ENCODE data around the gene DARS1.
"Not testable (repeated sequence)": the region's sequence is repeated elsewhere in the genome, so short reads cannot be mapped to it uniquely, and the experiment has no call there.

Gene DARS1

DNA sequence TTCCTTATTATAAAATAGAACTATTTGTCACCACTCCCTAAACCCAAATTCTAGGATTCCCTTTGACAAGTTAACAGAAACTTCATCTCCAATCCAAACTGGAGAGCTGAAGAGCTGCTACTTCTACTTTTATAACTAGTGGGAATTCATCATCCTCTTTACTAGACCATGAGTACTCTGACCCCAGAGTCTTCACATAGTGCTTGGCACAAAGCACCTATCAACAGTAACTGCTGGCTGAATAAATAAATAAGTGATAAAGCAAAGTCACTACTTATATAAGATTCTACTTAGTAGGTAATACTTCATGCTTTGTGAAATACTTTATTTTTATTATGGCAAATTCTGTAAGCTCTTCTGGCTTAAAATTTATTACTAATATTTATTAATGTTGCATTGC lies 49.5 kb downstream of the DARS1 start:
- DNase-seq: no peak

DNA sequence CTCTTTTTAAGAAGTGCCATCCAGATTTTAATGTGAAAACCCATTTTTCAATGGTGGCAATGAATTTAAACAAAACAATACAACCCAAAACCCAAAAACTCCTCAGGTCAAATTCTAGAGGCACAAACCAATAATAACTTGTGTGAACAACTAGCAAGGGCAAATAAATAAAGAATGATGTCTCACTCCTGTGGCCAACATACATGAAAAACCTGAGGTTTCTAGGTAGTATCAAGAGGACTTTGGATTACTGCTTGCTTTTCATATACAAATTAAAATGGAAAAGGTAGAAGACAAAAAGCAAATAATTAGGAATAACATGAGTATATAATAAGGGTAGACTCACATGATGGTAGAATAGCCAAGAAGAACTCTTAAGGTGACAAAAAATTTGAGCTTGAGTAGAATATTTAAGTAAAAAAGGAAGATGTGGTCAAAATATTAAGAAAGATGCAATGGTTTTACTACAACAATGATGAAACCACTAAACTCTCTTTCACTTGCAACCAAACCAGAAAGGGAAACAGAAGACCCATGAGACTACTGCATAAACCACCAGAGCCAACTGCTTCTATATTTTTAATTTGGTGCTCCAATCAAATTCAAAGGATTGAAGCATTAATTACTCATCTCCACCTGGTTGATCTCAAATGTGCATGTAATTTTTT lies 53.5 kb downstream of the DARS1 start:
- DNase-seq: no peak

DNA sequence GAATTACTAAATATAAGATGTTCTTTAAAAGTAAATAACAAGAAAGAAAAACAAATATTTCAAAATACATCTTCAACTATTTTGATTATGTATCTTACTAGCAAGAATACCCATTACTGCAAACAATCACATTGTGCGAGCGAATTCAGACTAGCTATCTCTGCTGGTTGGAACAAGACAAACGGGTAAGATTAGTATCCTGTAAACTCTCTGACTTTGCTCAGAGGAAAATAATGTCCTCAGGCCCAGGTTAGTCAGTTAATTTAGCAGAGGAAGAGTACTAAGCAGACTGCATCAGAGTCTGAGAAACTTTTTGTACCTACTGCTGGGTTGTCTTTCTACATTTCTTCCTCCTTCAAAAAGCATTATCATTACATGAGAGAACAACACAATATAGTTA lies 58.8 kb downstream of the DARS1 start:
- DNase-seq: no peak

DNA sequence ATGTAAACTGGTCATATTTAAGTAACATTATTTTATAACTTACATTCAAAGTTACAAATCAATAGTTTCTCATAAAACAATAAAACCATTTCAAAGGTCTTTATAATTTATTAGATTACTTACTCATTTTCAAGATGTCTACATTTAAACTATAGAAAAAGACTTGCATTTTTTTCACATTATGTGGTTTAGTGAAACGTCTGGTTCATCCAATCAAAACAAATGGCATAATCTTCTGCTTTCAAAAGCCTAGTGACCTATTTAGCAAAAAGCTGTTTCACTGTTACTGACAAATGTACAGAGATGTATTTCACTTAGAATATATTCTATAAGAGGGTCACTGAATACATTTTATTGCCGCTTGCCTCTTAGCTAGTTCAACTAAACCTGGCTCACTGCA lies 59.9 kb downstream of the DARS1 start:
- no peak for DNase-seq

DNA sequence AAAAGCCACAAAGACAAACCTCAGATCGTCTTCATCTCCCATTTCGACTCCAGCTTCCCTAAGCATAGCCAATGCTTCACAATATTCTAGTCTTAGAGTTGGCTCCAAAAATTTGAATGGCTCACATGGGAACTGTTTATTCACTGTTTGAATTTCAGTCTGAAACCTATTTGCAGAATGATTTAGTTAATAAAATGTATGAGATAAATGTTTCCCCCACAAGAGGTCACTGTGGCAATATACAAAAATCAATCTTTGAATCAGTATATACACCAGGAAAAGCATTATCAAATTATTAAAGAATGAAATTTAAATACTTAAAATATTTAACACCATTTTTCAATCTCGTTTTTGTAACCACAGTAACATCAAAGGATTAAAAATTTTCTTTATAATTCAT lies 69.2 kb downstream of the DARS1 start:
- no peak for DNase-seq

DNA sequence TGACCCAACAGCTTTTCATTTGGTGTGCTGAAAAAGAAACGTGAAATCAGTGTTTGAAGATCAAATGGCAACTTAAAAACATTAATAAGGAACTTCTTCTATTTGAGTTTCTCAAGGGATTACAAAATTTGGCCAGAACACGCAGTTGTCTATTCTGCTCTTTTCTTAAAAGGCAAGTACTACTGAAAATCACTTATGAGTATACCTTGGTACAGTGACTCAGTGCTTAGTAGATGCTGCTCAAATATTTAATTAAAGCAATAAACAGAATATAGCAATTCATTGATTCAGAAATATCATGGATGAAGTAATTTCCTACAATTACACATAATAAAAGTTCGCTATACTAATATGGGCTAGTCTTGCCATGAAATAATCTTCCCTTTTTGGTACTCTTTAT lies 70.9 kb downstream of the DARS1 start:
- DNase-seq: no peak

DNA sequence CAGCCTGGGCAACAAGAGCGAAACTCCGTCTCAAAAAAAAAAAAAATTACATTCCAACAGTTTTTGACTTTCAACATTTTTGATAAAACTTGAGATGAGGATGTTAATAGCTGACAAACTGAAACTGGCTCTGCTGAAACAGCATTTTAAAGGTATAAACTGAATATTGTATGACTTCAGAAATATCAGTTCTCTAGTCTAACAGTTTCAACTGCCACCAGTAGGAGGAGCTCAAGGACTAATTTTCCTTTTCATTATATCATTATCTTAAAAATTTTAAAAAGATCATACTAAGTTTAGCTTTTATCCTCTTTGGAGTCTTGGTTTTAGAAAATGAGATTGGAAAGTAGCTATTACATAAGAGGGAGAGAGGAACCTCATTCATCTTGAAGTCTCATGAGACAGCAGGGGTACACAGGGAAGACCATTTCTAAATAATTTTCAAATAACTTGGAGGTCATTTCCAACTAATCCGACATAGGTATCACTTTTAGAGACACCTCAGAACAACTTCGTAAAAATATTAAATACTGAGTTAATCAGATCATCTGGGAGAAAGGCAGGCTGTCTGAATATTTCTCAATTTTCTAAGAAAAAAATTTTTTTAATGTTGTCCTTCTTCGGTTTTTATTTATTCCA lies 71.6 kb downstream of the DARS1 start:
- no peak for DNase-seq

DNA sequence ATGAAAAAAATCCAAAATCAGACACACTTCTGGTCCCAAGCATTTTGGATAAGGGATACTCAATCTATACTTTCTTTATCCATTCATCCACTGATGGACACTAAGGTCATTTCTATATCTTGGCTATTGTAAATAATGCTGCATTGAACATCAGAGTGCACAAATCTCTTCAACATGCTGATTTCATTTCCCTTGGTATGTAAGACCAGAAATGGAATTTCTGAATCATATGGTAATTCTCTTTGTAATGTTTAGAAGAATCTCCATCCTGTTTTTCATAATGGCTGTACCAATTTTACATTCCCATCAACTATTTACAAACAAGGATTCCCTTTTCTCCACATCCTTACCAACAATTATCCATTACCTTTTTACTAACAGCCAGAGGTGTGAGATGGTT lies 75.5 kb downstream of the DARS1 start:
- no peak for DNase-seq

DNA sequence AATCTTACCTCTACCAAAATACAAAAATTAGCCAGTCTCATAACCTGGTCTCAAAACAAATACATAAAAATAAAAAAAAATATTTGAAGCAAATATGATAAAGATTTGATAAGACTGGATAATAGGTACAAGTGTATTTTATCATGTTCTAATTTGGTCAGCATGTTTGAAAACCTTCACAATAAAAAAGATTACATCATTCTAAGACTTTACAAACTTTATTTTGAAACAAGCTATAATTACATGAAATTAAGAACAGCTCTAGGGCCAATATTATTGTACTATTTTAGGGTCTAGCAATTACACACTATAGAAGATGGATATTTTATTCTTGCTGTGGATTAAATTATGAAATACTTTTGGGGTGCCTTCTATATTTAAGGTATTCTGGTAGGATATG lies 79.7 kb downstream of the DARS1 start:
- no peak for DNase-seq

DNA sequence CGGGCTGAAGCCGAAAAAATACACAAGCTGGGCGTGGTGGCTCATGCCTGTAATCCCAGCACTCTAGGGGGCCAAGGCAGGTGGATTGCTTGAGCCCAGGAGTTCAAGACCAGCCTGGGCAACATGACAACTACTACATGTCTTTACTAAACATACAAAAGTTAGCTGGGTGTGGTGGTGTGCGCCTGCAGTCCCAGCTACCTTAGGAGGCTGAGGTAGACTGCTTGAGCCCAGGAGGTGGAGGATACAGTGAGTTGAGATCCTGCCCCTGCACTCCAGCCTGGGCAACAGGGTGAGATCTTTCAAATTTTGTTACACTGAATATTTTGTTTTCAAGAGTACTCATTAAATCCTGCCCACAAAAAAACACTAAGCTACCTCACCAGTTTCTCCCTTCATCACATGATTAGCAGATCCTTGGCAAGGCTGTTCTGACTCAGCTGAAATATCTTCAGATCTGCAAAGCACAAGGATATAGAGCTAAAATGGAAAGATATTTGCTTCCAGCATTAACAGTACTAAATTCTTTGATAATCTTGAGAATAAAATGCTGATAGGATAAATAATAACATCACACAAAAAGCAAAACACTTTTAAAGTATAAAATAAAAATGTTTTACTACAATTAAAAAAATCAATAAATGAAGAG lies 81.0 kb downstream of the DARS1 start:
- no peak for DNase-seq

DNA sequence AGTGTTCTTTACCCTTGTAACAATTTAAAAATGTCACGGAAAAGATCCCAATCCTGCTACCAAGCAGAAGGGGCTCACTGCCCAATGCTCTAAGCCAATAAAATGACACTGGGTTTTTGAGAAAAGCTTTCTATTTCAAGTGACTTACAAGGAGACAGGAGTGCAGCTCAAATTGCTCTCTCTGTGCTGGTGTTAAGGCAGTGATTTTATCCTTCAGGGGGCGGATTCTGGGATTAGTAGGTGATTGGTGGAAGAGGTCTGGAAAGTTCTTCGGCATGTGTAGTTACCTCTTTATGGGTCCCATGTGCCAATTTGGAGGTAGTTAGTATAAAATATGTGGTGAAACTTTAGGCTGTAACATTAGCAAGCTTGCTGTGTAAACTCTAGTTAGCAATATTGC lies 81.8 kb downstream of the DARS1 start:
- no peak for DNase-seq

DNA sequence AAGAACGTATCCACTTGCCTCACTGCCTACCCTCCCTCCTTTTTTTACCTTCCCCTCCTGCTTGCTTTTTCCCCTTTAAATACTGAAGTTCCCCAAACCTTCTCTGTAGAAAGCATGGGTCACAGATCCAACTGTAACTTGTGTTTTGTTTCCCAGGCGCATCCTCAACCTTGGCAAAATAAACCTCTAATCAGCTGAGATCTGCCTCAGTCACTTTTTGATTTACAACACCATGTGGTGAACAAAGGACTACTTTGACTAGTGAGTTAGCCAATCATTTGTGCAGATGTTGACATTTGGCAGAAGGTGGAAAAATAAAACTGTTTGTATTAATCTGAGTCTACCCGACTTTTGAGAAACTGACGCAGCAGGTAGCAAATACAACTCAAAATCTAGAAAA lies 85.9 kb downstream of the DARS1 start:
- no peak for DNase-seq

DNA sequence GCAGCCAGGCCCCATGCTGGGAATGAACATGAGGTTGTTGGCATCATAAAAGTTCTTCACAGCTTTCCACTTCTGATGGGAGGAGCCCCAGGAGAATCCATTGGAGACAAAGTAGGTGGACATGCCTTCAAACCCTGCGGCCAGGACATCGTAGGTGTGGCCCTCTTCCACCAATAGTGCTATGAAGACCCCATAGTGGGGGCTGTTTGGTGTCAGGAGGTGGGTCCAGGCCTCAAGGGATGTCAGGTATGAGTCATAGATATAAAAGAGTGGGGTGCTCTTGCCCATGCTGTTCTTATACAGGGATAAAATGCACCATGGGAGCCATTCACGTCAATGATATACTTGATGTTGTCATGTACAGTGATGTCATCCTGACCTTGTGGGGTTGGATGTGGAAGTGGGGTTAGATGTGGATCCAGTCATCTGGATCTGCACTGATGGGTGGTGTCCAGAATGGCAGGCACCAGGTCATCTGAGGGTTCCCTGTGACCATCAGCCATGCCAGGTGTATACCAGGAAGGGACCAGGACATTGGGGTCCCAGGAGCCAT lies 87.1 kb downstream of the DARS1 start:
- no peak for DNase-seq

DNA sequence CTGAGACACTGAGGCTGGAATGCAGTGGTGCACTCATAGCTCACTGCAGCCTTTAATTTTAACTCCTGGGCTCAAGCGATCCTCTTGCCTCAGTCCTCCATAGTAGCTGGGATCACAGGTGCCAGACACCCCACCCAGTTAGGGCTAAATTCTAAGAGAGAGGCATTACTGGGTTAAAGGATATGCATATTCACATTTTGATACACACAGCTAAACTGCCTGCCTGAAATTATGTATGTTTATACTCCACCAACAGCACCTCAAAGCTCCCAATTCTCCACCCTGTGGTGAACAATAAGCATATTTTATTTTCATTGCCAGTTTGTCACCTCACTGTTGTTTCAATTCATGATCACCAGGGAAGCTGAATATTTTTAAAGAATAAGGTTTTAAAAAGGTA lies 90.5 kb downstream of the DARS1 start:
- no peak for DNase-seq

DNA sequence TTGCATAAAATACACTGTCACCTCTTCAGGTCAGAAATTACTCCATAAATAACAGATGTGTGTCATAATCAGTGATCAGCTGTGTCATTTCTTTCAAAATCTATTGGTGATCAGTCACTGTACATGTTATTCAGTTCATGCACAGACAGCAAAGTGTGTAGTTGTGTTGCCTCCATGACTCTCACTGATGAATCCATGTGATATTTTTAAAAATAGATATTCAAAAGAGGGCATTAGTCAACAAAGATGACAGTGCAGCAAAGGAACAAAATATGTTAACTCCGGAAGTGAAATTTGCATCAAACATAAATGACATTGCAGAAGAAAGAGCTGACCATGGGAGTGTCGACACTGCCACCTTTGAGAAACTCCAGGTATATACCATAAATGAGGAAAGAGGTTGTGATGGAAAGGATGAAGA lies 92.0 kb downstream of the DARS1 start:
- DNase-seq: no peak

DNA sequence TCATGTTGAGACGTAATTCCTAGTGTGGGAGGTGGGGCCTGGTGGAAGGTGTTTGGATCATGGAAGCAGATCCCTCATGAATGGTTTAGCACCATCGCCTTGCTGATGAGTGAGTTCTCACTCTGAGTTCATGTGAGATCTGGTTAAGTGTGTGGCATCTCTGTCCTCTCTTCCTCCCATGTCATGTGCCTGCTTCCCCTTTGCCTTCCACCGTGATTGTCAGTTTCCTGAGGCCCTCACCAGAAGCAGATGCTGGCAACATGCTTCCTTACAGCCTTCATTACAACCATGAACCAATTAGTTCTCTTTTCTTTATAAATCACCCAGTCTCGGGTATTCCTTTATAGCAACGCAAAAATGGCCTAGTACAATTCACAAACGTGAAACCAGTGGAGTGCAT lies 94.6 kb downstream of the DARS1 start:
- DNase-seq: no peak

DNA sequence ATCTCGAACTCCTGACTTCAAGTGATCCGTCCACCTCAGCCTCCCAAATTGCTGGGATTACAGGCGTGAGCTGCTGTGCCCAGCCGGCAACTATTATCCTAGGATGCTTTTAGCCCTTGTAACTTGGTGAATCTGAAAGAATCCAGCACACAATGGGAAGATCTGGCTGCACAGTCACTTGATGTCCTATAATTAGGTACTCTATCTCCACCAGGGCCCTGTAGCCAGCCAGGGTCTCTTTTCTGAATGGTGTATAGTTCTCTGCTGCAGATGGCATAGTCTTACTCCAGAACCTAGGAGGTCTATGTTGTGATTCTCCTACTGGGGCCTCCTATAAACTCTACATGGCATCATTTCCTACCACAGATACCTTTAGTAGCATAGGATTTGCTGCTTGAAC lies 95.3 kb downstream of the DARS1 start:
- no peak for DNase-seq

DNA sequence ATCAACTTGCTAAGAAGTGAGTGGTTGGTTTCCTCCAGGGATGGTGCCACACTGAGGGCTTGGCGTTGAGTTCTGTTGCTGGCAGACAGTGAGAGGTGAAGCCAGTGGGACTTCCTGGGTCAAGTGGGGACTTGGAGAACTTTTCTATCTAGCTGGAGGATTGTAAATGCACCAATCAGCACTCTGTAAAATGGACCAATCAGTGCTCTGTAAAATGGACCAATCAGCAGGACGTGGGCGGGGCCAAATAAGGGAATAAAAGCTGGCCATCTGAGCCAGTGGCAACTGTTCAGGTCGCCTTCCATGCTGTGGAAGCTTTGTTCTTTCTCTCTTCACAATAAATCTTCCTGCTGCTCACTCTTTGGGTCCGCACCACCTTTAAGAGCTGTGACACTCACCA lies 96.8 kb downstream of the DARS1 start:
- DNase-seq: not testable (repeated sequence)

DNA sequence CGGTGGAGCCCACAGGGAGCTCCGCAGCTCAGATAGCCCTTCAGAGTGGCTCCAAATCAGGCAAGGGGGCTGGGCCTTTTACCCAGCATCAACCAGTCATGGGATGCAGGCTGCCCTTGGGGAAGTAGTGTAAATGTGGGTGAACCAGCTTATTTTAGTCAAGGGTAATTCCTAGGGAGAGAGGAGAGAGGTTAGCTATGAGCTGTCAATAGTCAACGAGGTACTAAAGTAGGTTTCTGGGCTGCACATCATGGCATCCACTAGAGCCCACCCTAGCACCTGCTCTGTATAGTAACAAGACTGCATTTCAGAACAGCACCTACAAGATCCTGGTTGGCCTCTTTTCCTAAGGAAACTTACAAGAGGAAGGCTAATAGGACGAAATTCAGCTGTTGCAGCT lies 99.7 kb downstream of the DARS1 start:
- no peak for DNase-seq

DNA sequence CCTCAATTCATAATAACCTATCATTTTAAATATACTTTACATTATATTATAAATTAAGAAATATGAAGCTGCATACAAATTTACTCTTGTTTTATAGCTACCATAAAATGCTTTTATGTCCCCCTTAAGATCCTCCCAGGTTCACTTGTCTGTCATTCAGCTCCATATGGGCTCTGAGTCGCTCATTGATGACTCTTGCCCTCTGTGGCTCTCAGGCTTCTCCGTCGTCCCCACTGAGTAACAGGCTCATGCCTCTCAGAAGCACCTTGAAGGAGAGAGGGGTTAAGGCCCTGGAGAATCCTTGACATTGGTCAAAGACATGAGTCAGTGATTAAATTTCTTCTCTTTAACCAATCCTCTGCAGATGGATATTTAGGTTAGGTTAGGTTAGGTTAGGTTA lies 103.0 kb downstream of the DARS1 start:
- no peak for DNase-seq

DNA sequence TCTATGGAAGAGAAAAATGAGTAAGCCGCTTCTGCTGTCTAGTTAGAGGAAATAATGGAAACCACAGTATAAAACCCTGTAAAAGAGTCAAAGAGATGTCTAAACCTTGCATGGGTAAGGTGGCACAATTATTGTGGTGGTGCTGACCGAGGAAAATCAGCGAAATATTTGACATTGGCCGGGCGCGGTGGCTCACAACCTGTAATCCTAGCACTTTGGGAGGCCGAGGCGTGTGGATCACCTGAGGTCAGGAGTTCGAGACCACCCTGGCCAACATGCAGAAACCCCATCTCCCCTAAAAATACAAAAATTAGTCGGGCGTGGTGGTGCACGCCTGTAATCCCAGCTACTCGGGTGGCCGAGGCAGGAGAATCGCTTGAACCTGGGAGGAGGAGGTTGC lies 108.7 kb downstream of the DARS1 start:
- DNase-seq: not testable (repeated sequence)

DNA sequence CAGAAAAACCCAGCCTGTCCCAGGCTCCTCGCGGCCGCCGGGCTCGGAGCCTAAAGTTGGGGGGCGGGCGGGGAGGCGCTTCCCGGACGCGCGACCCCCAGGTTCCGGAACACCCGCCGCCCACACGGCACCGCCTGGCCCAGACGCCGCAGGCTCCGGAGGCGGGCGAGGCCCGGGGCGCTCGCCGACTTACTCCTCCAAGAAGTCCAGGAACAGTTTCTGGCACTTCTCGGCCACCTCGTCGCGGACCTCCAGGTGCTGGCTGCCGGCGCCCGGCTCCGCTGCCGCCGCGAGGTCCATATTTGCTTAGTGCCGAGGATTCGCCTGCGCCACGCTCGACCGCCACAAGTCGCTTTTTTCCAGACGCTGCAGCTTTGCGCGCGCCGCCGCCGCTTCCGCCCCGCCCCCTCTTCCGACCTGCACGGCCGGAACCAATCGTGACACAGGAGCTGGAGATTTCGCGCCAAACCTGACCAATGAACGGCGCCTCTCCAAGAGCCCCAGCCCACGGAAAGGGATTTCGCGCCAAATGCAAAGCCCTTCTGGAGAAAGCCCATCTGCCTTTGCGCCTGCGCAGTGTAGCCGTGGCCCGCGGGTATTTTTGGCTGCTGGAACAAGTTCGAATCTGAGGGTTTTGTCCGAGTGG lies 109.2 kb downstream of the DARS1 start, which contains the start of gene MCM6:
MCM6 (minus strand) TSS at position 378 of the 646 bp plus-strand sequence; CDS start at position 300, 78 bp downstream.
- peak; percentile 99 for DNase-seq

DNA sequence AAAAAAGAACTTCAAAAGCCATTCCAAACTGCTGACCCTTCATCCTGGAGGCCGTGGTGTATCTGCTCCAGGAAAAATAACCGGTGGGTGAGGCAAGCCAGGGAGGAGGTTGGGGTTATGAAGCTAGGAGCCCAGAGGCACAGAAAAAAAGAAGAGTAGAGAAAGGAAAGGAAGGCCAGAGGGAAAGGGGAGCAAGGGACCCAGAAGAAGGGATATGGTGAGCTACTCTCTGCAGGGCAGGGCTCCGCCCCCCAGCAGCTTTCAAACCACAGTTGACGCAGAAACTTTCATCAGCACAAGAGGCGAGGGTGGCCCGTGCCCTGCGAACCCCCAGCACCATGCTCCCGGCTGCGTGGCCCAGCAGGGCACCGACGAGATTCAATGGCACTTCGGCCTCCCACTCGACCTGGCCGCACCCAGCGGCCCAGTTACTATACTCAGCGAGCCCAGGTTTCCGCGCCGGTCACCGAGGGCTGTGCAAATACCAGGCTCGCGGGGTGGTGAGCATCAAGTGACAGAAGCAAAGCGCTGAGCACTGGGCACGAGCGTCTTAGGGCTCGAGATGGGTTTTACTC lies 109.8 kb downstream of the DARS1 start:
- DNase-seq: no peak
